Measurements from ENCODE around the gene SLC39A9. TPM values are rescaled to one million over a fixed set of nuclear protein-coding genes. Genes with fewer than 3 reads are reported as not detected.

The SLC39A9 gene
- total and polyA plus RNA-seq, 2 experiments from 2014 or later: 33.4 to 109 TPM

DNA sequence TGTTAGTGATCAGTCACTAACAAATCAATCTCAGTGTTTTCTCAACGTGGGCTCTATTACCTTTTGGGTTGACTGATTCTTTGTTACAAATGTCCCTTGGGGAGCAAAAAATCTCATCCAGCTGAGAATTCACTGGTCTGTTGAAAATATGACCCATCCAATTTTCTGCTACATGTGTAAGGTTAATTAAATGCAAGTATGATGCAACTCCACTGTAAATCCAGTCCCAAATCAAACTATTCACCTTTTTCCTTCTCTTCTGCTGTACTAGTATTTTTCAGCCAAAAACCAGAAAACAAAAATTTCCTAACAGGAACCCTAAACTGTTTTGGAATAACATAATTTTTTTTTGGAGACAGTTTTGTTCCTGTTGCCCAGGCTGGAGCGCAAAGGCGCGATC lies 2.6 kb upstream of the SLC39A9 start:
- H3K9me2 ChIP-seq (replicated peaks; ENCODE audit: insufficient read depth): no peaks in the 10 kb centered on the region
- H3K9me3 ChIP-seq (ENCODE audit: low read depth): no peaks in the 10 kb centered on the region
- 93% methylated on average over 4 of the region's 4 CpGs for WGBS (ENCODE audit: low lambda C conversion rate, missing lambda C conversion rate)
- H3K79me2 ChIP-seq: peaks cover 93% of the 10 kb centered on the region
- TF ChIP-seq, protein P1, sequence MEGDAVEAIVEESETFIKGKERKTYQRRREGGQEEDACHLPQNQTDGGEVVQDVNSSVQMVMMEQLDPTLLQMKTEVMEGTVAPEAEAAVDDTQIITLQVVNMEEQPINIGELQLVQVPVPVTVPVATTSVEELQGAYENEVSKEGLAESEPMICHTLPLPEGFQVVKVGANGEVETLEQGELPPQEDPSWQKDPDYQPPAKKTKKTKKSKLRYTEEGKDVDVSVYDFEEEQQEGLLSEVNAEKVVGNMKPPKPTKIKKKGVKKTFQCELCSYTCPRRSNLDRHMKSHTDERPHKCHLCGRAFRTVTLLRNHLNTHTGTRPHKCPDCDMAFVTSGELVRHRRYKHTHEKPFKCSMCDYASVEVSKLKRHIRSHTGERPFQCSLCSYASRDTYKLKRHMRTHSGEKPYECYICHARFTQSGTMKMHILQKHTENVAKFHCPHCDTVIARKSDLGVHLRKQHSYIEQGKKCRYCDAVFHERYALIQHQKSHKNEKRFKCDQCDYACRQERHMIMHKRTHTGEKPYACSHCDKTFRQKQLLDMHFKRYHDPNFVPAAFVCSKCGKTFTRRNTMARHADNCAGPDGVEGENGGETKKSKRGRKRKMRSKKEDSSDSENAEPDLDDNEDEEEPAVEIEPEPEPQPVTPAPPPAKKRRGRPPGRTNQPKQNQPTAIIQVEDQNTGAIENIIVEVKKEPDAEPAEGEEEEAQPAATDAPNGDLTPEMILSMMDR (IDR thresholded peaks at IDR 0.05; ENCODE audit: poor library complexity): no peak
- no peak for TF ChIP-seq EZH2 (IDR thresholded peaks at IDR 0.05; ENCODE audit: borderline replicate concordance)
- no peak for TF ChIP-seq EZH2phosphoT487 (IDR thresholded peaks at IDR 0.05; ENCODE audit: low read depth, severe bottlenecking, unreplicated experiment)
- H4K20me1 ChIP-seq (ENCODE audit: insufficient read depth, poor library complexity, severe bottlenecking): peaks cover 49% of the 10 kb centered on the region
- DNase-seq (ENCODE audit: low spot score): no peak
- no peak overlapping the region for H2AFZ ChIP-seq
- no peaks in the 10 kb centered on the region for H3K27me3 ChIP-seq
- peak overlapping the region; percentile 95 for H3K4me2 ChIP-seq
- H3K4me3 ChIP-seq: no peak overlapping the region
- H3K36me3 ChIP-seq (replicated peaks; ENCODE audit: insufficient read depth, low read depth): no peaks in the 10 kb centered on the region
- H3K4me1 ChIP-seq (ENCODE audit: insufficient read depth): peaks cover 22% of the 10 kb centered on the region
- H3K27ac ChIP-seq: no peak overlapping the region

DNA sequence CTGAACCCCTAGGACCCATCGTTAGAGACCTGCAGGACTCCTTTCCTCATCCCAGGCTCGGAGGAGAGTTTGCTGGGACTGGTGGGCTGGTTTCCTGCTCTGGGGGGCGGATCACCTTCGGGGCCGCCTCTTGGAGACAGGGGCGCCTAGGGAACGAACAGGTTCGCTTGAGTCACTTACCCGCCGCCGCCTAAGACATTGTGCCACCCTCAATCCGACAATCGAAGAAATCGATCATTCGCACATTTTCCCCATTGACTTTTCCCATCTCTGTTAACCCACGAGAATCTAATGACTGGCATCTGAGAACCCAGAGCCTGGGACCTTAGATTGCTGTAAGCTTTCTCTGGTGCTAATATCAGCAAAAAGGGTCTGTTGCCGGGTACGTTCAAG lies 322 bp downstream of the SLC39A9 start:
- 1% methylated on average over 18 of the region's 18 CpGs for WGBS (ENCODE audit: low lambda C conversion rate, missing lambda C conversion rate)
- Histone ChIP-seq H3K9me2 (replicated peaks; ENCODE audit: insufficient read depth) (no peaks in the 10 kb centered on the region), H3K27ac (peak overlapping the region; percentile 91), H3K4me1 (ENCODE audit: insufficient read depth) (peaks cover 33% of the 10 kb centered on the region), H3K9me3 (ENCODE audit: low read depth) (no peaks in the 10 kb centered on the region), H4K20me1 (ENCODE audit: insufficient read depth, poor library complexity, severe bottlenecking) (peaks cover 39% of the 10 kb centered on the region), H3K79me2 (peaks cover 93% of the 10 kb centered on the region), H3K27me3 (no peaks in the 10 kb centered on the region), H3K4me3 (peak overlapping the region; percentile 34), H3K36me3 (replicated peaks; ENCODE audit: insufficient read depth, low read depth) (no peaks in the 10 kb centered on the region), H3K4me2 (peak overlapping the region; percentile 91), H2AFZ (peak overlapping the region; percentile 37)
- TF ChIP-seq EZH2phosphoT487 (IDR thresholded peaks at IDR 0.05; ENCODE audit: low read depth, severe bottlenecking, unreplicated experiment) (no peak), EZH2 (IDR thresholded peaks at IDR 0.05; ENCODE audit: borderline replicate concordance) (no peak)
- TF ChIP-seq, protein P1 (IDR thresholded peaks at IDR 0.05; ENCODE audit: poor library complexity): no peak
- DNase-seq (ENCODE audit: low spot score): no peak

DNA sequence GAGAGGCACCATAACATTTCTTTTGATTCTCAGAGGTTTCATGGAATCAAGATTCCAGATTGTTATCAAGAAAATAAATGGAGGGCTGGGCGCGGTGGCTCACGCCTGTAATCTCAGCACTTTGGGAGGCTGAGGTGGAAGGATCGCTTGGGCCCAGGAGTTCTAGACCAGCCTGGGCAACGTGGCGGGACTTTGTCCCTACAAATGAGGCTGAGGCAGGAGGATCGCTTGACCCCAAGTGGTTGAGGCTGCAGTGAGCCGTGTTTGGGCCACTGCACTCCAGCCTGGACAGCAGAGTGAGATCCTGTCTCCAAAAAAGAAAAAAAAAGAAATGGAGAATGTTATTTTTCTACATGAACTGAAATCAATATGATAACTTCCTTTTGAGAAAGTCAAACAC lies 1.3 kb downstream of the SLC39A9 start:
- WGBS (ENCODE audit: low lambda C conversion rate, missing lambda C conversion rate): 90% methylated on average over 8 of the region's 8 CpGs
- no peak for DNase-seq (ENCODE audit: low spot score)
- Histone ChIP-seq H3K79me2 (peaks cover 93% of the 10 kb centered on the region), H3K27me3 (no peaks in the 10 kb centered on the region), H3K9me3 (ENCODE audit: low read depth) (no peaks in the 10 kb centered on the region), H3K9me2 (replicated peaks; ENCODE audit: insufficient read depth) (no peaks in the 10 kb centered on the region), H3K36me3 (replicated peaks; ENCODE audit: insufficient read depth, low read depth) (no peaks in the 10 kb centered on the region), H3K27ac (no peak overlapping the region), H4K20me1 (ENCODE audit: insufficient read depth, poor library complexity, severe bottlenecking) (peaks cover 36% of the 10 kb centered on the region), H3K4me2 (peak overlapping the region; percentile 91), H2AFZ (no peak overlapping the region), H3K4me3 (peak overlapping the region; percentile 34), H3K4me1 (ENCODE audit: insufficient read depth) (peaks cover 33% of the 10 kb centered on the region)
- TF ChIP-seq EZH2phosphoT487 (IDR thresholded peaks at IDR 0.05; ENCODE audit: low read depth, severe bottlenecking, unreplicated experiment) (no peak), EZH2 (IDR thresholded peaks at IDR 0.05; ENCODE audit: borderline replicate concordance) (no peak)
- TF ChIP-seq, protein P1 (IDR thresholded peaks at IDR 0.05; ENCODE audit: poor library complexity): no peak

DNA sequence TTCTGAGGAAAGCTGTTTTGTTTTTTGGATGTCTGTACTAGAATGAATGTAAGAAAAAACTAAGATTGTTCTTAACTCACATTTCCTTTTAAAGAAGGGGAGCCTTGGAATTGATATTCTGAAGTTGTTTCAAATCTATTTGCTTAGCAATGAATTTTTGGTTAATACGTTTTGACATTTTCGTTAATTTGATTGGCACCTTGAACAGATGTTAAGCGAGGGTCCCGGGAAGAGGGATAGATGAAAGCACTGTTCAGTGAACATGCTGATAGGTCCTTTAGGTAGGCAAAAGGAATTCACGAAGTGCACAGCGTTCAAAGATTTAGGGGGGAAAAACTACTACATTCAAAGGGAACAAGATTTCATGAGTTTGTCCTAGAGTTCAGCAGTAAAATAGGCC lies 1.7 kb downstream of the SLC39A9 start:
- TF ChIP-seq, protein P1 (IDR thresholded peaks at IDR 0.05; ENCODE audit: poor library complexity): no peak
- Histone ChIP-seq H3K27me3 (no peaks in the 10 kb centered on the region), H3K27ac (no peak overlapping the region), H3K4me3 (peak overlapping the region; percentile 34), H3K9me2 (replicated peaks; ENCODE audit: insufficient read depth) (no peaks in the 10 kb centered on the region), H2AFZ (no peak overlapping the region), H4K20me1 (ENCODE audit: insufficient read depth, poor library complexity, severe bottlenecking) (peaks cover 35% of the 10 kb centered on the region), H3K9me3 (ENCODE audit: low read depth) (no peaks in the 10 kb centered on the region), H3K4me2 (peak overlapping the region; percentile 91), H3K36me3 (replicated peaks; ENCODE audit: insufficient read depth, low read depth) (no peaks in the 10 kb centered on the region), H3K4me1 (ENCODE audit: insufficient read depth) (peaks cover 33% of the 10 kb centered on the region), H3K79me2 (peaks cover 93% of the 10 kb centered on the region)
- WGBS (ENCODE audit: low lambda C conversion rate, missing lambda C conversion rate): 79% methylated on average over 6 of the region's 6 CpGs
- no peak for DNase-seq (ENCODE audit: low spot score)

Data from hepatocyte (in vitro differentiated cells).